Tibial artery (tissue), 4 donors: Measurements from ENCODE around the gene UVSSA.

Experiments used
- DNase-seq, 2 donors: peaks; one replicate each; pipeline ENCODE4 v3.0.0-alpha.2; 2019
- H3K27ac ChIP-seq, 2 donors: fragments of 200-600 bp; sonication (generic) in 1 of 2; 1 replicate in 1 of 2; 2 replicates in 1 of 2; pipeline ENCODE4 v1.5.1; 2018 to 2019; ENCODE audit warnings: mild to moderate bottlenecking in 1 of 2
- H3K27me3 ChIP-seq, 2 donors: fragments of 200-600 bp; sonication (generic) in 1 of 2; one replicate each; pipeline versions ENCODE4 v1.5.1 to v1.6.0; 2016 to 2019
- H3K36me3 ChIP-seq, 3 donors: fragments of 200-600 bp; sonication (generic) in 2 of 3; one replicate each; pipeline ENCODE4 v1.5.1; 2016 to 2019; ENCODE audit warnings: mild to moderate bottlenecking in 2 of 3
- H3K4me1 ChIP-seq, 4 donors: fragments of 200-600 bp; sonication (generic) in 2 of 4; 1 replicate in 3 of 4; 2 replicates in 1 of 4; pipeline ENCODE4 v1.5.1; 2016 to 2019
- H3K4me3 ChIP-seq, 2 donors: fragments of 200-600 bp; sonication (generic) in 1 of 2; 1 replicate in 1 of 2; 2 replicates in 1 of 2; pipeline ENCODE4 v1.5.1; 2018 to 2019; ENCODE audit warnings: mild to moderate bottlenecking in 2 of 2
- H3K9me3 ChIP-seq, 3 donors: fragments of 200-600 bp; sonication (generic) in 1 of 3; one replicate each; pipeline ENCODE4 v1.5.1; 2016 to 2019
- CTCF ChIP-seq, 2 experiments: fragments of 200-600 bp in 1 of 2; fragments of 450-650 bp in 1 of 2; IDR thresholded peaks; one replicate each; pipeline ENCODE4 v1.5.1; 2017 to 2019; ENCODE audit warnings: antibody characterized with exemption in 2 of 2, mild to moderate bottlenecking in 1 of 2, moderate library complexity in 1 of 2
- intact Hi-C: fragments of 100-400 bp; cut with DNase I; formaldehyde crosslinking; loops from one replicate; pipeline ENCODE4 v1.15.0; 2023; ENCODE audit warnings: low total_unique reads

UVSSA gene

GRCh38 chr4:1357356-1358248 is 10.6 kb downstream of the UVSSA start:
- no peak overlapping the region for H3K4me3 ChIP-seq
- no peak for DNase-seq
- H3K27ac ChIP-seq: no peak overlapping the region
- no peaks in the 10 kb centered on the region for H3K27me3 ChIP-seq
- TF ChIP-seq CTCF (IDR thresholded peaks at IDR 0.05): no peak
- no peaks in the 10 kb centered on the region for H3K9me3 ChIP-seq
- intact Hi-C loops: loop anchor here (2.0 to 10.0 kb wide), 2 partner anchors 223 to 273 kb away; no protein-coding TSS in a partner anchor
- peaks cover 15 to 79% (median 56%) of the 10 kb centered on the region in 3 donors for H3K36me3 ChIP-seq
- H3K4me1 ChIP-seq: no peaks in the 10 kb centered on the region

- H3K4me1 ChIP-seq: no peaks in the 10 kb centered on the region
- intact Hi-C loops: loop anchor here (2.0 to 10.0 kb wide), 2 partner anchors 224 to 272 kb away; no protein-coding TSS in a partner anchor
- H3K9me3 ChIP-seq: no peaks in the 10 kb centered on the region
- H3K4me3 ChIP-seq: no peak overlapping the region
- no peaks in the 10 kb centered on the region for H3K27me3 ChIP-seq
- TF ChIP-seq CTCF (IDR thresholded peaks at IDR 0.05): no peak
- no peak for DNase-seq
- peaks cover 6 to 69% (median 47%) of the 10 kb centered on the region in 3 donors for H3K36me3 ChIP-seq
- H3K27ac ChIP-seq: no peak overlapping the region
These were observed 11.6 kb downstream of the UVSSA start for GRCh38 chr4:1358421-1359143.

- Histone ChIP-seq H3K9me3 (no peaks in the 10 kb centered on the region), H3K4me1 (no peaks in the 10 kb centered on the region), H3K4me3 (no peak overlapping the region), H3K27me3 (no peaks in the 10 kb centered on the region), H3K36me3 (peaks cover 6 to 64% (median 43%) of the 10 kb centered on the region in 3 donors), H3K27ac (no peak overlapping the region)
- DNase-seq: no peak
- no peak for TF ChIP-seq CTCF (IDR thresholded peaks at IDR 0.05)
- intact Hi-C loops: loop anchor here (2.0 to 10.0 kb wide), 2 partner anchors 224 to 272 kb away; no protein-coding TSS in a partner anchor
These were observed 12.1 kb downstream of the UVSSA start for GRCh38 chr4:1359144-1359501.

GRCh38 chr4:1359976-1360375 is 13.0 kb downstream of the UVSSA start:
- H3K27me3 ChIP-seq: no peaks in the 10 kb centered on the region
- no peak for TF ChIP-seq CTCF (IDR thresholded peaks at IDR 0.05)
- intact Hi-C loops: loop anchor here (2.0 to 10.0 kb wide), 2 partner anchors 225 to 271 kb away; no protein-coding TSS in a partner anchor
- no peaks in the 10 kb centered on the region for H3K9me3 ChIP-seq
- H3K4me1 ChIP-seq: peaks cover 0 to 6% (median 0%) of the 10 kb centered on the region in 4 donors
- H3K27ac ChIP-seq: no peak overlapping the region
- DNase-seq: no peak
- H3K4me3 ChIP-seq: no peak overlapping the region
- H3K36me3 ChIP-seq: peaks cover 6 to 59% (median 35%) of the 10 kb centered on the region in 3 donors

- H3K36me3 ChIP-seq: peaks cover 6 to 56% (median 28%) of the 10 kb centered on the region in 3 donors
- no peaks in the 10 kb centered on the region for H3K27me3 ChIP-seq
- no peaks in the 10 kb centered on the region for H3K9me3 ChIP-seq
- no peak overlapping the region for H3K4me3 ChIP-seq
- no peak for TF ChIP-seq CTCF (IDR thresholded peaks at IDR 0.05)
- intact Hi-C loops: no loop called here
- H3K4me1 ChIP-seq: peaks cover 0 to 7% (median 0%) of the 10 kb centered on the region in 4 donors
- DNase-seq: no peak
- H3K27ac ChIP-seq: no peak overlapping the region
These were observed 13.6 kb downstream of the UVSSA start for GRCh38 chr4:1360423-1361283.
